Lung (tissue), 10 donors: ENCODE data around the gene FAM236A. TPM values are rescaled to one million over a fixed set of nuclear protein-coding genes. Genes with fewer than 3 reads are reported as not detected.
"Not testable (repeated sequence)": the region's sequence is repeated elsewhere in the genome, so short reads cannot be mapped to it uniquely, and the experiment has no call there.

Source experiments
- ATAC-seq: fragments of 200-7000 bp; cut with Tn5 transposase; one replicate; pipeline ENCODE4 v1.9.1; 2020; ENCODE audit warnings: moderate number of reproducible peaks; ENCODE audit not compliant: insufficient read depth, low FRiP score
- DNase-seq, 3 donors: peaks; one replicate each; pipeline ENCODE4 v3.0.0-alpha.2; 2013 to 2017
- H3K27ac ChIP-seq, 2 donors: one replicate each; pipeline ENCODE4 v1.5.1; 2013; ENCODE audit warnings: mild to moderate bottlenecking in 2 of 2, moderate library complexity in 2 of 2, control low read depth in 1 of 2, inconsistent platforms in 1 of 2, low read depth in 1 of 2, low read length in 1 of 2
- H3K27me3 ChIP-seq, 3 donors: one replicate each; pipeline ENCODE4 v1.5.1; 2013; ENCODE audit warnings: low read length in 2 of 3; ENCODE audit not compliant: control insufficient read depth in 3 of 3, insufficient read depth in 3 of 3
- H3K36me3 ChIP-seq, 4 donors: one replicate each; pipeline ENCODE4 v1.5.1; 2013; ENCODE audit warnings: low read length in 4 of 4, mild to moderate bottlenecking in 1 of 4, moderate library complexity in 1 of 4; ENCODE audit not compliant: control insufficient read depth in 4 of 4, insufficient read depth in 4 of 4
- H3K4me1 ChIP-seq, 5 donors: one replicate each; pipeline ENCODE4 v1.5.1; 2013; ENCODE audit warnings: low read length in 5 of 5, mild to moderate bottlenecking in 2 of 5, moderate library complexity in 1 of 5; ENCODE audit not compliant: control insufficient read depth in 5 of 5, insufficient read depth in 5 of 5
- H3K4me3 ChIP-seq: one replicate; pipeline ENCODE4 v1.5.1; 2013; ENCODE audit warnings: mild to moderate bottlenecking, control low read depth, moderate library complexity
- H3K9ac ChIP-seq, 2 donors: one replicate each; pipeline ENCODE4 v1.5.1; 2013; ENCODE audit warnings: low read length in 2 of 2, control low read depth in 1 of 2; ENCODE audit not compliant: insufficient read depth in 1 of 2
- H3K9me3 ChIP-seq, 4 donors: one replicate each; pipeline ENCODE4 v1.5.1; 2013; ENCODE audit warnings: low read length in 3 of 4, mild to moderate bottlenecking in 1 of 4, moderate library complexity in 1 of 4; ENCODE audit not compliant: control insufficient read depth in 4 of 4, insufficient read depth in 3 of 4
- WGBS, 2 donors: extraction: QIAGEN DNeasy Blood & Tissue Kit; methylation state at CpG; one replicate each; pipeline ENCODE4 v1.1.7; 2013; 5-methylcytosine and 5-hydroxymethylcytosine counted together
- polyA plus RNA-seq, 2 donors: library from polyadenylated mRNA; stranded (reverse); fragments of 200-250 nt; gene quantifications; one replicate each; pipeline ENCODE4 v1.2.1, GENCODE V29; 2013
- total RNA-seq, 2 donors: library from RNA; depleted of rRNA in 1 of 2; stranded (reverse); fragments of >200 nt in 1 of 2; gene quantifications; one replicate each; pipeline ENCODE4 v1.2.1, GENCODE V29; 2014 to 2021
- donor health status: Bipolar disorder and iron deficiency.
- donor health status: healthy.
- donor health status: DM: yes; HTN: yes; CAD: no.

FAM236A gene
- total and polyA plus RNA-seq, 4 donors, result not detected

DNA sequence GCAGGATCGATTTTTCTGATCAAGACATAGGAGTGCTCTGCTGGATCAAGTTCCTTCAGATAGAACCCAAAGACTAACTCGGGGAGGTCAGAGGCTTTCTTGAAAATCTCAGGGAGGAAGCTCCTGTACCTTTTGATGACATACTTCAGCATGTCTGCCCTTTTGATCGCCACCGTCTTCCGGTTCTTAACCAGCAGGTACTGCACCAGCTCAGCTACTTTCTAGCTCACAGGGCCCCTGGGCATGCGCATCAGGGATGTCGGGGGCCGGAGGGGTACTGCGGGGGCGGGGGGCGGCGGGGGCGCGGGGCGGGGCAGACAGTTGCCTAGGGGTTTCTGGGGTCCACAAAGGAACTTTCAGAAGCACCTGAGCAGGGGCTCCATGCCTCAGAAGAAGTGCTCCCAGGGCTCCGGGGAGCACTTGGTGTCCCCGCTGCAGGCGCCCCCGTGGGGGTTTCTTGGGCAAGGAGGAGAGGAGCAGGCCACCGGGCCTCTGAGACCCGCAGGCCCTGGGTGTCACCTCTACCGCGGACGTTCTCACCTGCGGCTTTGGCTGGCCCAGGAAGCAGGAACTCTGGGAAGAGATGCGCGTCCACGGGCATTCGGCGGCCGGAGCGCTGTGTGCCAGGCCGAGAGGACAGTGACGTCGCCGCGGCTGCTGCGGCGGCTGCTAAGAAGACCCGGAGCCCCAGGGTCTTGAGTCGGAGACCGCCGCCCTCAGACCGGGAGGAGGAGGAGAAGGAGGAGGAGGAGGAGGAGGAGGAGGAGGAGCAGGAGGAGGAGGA, 5.2 kb downstream of the FAM236A start:
- not testable (repeated sequence) for H3K9me3 ChIP-seq, H3K4me1 ChIP-seq, DNase-seq, H3K27ac ChIP-seq, ATAC-seq, H3K27me3 ChIP-seq, H3K36me3 ChIP-seq, H3K4me3 ChIP-seq, H3K9ac ChIP-seq
- WGBS, 2 donors, result no CpG with 5 or more reads among the region's 44 CpGs

DNA sequence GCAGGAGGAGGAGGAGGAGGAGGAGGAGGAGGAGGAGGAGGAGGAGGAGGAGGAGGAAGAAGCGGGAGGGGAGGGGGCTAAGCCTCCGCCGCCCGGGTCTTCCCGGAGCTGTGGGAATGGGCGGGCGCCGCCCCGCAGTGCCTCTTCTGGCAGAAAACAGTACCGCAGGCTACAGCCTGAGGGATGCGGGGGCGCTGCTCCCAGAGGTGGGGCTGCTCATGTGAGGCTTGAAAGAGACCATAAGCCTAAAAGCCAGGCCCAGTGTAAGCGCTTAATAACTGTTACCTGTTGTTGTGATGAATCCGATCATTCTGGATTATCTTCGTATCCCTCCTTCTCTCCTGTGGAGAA, 5.8 kb downstream of the FAM236A start, which contains the start of gene DMRTC1:
TSS of gene DMRTC1 (minus strand) at position 19 of the 351 bp plus-strand sequence. CDS start 68,143 bp downstream, outside the sequence.
- not testable (repeated sequence) for H3K9ac ChIP-seq, H3K9me3 ChIP-seq, H3K27ac ChIP-seq, H3K4me3 ChIP-seq, H3K27me3 ChIP-seq, DNase-seq, H3K36me3 ChIP-seq, H3K4me1 ChIP-seq
- peak; percentile 72 for ATAC-seq
- no CpG with 5 or more reads among the region's 15 CpGs for WGBS, 2 donors

DNA sequence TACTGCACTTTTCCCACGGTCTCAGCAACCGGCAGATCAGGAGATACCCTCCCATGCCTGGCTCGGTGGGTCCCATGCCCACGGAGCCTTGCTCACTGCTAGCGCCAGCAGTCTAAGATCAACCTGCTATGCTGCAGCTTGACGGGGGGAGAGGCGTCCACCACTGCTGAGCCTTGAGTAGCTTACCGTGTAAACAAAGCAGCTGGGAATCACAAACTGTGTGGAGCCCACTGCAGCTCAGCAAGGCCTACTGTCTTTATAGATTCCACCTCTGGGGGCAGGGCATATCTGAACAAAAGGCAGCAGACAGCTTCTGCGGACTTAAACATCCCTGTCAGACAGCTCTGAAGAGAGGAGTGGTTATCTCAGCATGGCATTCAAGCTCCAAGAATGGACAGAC, 22.0 kb downstream of the FAM236A start:
- not testable (repeated sequence) for H3K27ac ChIP-seq, H3K36me3 ChIP-seq, H3K9ac ChIP-seq, DNase-seq, H3K4me3 ChIP-seq, H3K4me1 ChIP-seq, ATAC-seq, H3K27me3 ChIP-seq, H3K9me3 ChIP-seq
- no CpG with 5 or more reads among the region's 9 CpGs for WGBS, 2 donors

DNA sequence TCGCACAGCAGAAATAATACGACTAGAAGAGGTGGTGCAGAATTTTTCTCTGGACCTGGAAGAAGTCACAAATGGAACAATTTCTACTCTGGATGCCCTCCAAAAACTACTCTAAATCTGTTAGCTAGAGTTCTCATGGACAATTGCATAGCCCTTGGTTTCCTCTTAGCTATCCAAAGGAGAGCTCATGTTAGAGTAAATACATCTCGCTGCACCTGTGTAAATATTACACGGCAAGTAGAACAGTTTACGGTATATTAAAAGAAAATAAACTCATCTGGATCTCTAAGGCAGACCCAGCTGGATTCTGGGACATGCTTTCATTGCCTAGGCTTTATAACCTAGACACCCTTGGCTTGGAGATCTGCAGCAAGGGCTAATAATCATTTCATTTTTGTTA, 33.9 kb downstream of the FAM236A start:
- H3K9me3 ChIP-seq, H3K27me3 ChIP-seq, DNase-seq, H3K9ac ChIP-seq, H3K36me3 ChIP-seq, H3K4me3 ChIP-seq, ATAC-seq, H3K4me1 ChIP-seq, H3K27ac ChIP-seq: not testable (repeated sequence)
- no CpG with 5 or more reads among the region's 5 CpGs for WGBS, 2 donors

DNA sequence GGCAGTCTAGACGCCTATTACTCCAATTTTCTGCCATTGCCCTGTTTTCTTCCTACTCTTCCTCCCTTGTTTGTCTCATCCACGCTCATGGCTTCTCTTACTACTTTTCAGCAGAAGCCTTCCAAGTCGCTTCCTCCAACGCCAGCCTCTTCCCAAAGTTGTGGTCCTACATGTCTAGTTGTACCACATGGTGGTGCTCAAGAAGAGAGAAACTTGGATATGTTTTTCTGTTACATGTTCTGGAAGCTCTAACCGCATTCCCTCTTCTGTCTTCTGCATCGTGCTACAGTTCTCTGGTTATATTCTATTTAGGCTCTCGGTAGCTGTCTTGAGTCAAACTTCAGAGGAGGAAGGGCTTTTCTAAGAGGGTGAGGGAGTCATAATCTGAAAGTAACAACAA, 36.9 kb downstream of the FAM236A start:
- H3K4me3 ChIP-seq, H3K9ac ChIP-seq, DNase-seq, H3K27me3 ChIP-seq, ATAC-seq, H3K9me3 ChIP-seq, H3K36me3 ChIP-seq, H3K27ac ChIP-seq, H3K4me1 ChIP-seq: not testable (repeated sequence)
- no CpG with 5 or more reads among the region's 7 CpGs for WGBS, 2 donors

DNA sequence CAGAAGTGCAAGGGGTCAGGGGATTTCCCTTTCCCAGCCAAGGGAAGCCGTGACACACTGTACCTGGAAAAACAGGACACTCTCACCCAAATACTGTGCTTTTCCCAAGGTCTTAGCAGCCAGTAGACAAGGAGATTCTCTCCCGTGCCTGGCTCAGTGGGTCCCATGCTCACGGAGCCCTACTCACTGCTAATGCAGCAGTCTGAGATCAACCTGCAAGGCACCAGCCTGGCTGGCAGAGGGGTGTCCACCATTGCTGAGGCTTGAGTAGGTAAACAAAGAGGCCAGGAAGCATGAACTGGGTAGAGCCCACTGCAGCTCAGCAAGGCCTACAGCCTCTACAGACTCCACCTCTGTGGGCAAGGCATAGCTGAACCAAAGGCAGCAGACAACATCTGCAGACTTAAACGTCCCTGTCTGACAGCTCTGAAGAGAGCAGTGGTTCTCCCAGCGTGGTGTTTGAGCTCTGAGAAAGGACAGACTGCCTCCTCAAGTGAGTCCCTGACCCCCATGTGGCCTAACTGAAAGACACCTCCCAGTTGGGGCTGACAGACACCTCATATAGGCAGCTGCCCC, 43.0 kb downstream of the FAM236A start:
- H3K9me3 ChIP-seq, H3K9ac ChIP-seq, H3K27me3 ChIP-seq, H3K4me1 ChIP-seq, DNase-seq, H3K27ac ChIP-seq, ATAC-seq, H3K36me3 ChIP-seq, H3K4me3 ChIP-seq: not testable (repeated sequence)
- 58 to 83% methylated on average over 5 of the region's 5 CpGs for WGBS, 2 donors

Other genes with a start within 250 kb of the FAM236A start
- 1 to 10 TPM; 3.8 to 4.0 TPM for gene PHKA1, start 223.9 kb upstream of the FAM236A start, total RNA-seq
- gene PHKA1, start 223.9 kb upstream of the FAM236A start, polyA plus RNA-seq, result 1 to 10 TPM; 1.1 to 2.5 TPM
- under 1 TPM; 0.43 to 0.71 TPM for gene DMRTC1B, start 161.3 kb upstream of the FAM236A start, total RNA-seq
- gene DMRTC1B, start 161.3 kb upstream of the FAM236A start, polyA plus RNA-seq, result under 1 TPM; 0.35 to 0.96 TPM
- not detected for gene FAM236B, start 155.5 kb upstream of the FAM236A start, total RNA-seq
- not detected for gene FAM236B, start 155.5 kb upstream of the FAM236A start, polyA plus RNA-seq
- not detected for gene FAM236D, start 130.0 kb upstream of the FAM236A start, total RNA-seq
- not detected for gene FAM236D, start 130.0 kb upstream of the FAM236A start, polyA plus RNA-seq
- not detected for gene FAM236C, start 25.6 kb upstream of the FAM236A start, total RNA-seq
- not detected for gene FAM236C, start 25.6 kb upstream of the FAM236A start, polyA plus RNA-seq
- gene DMRTC1, start 5.6 kb downstream of the FAM236A start, total RNA-seq, result 1 to 10 TPM in 1 of 2 donors, not detected in 1; 1.2 TPM
- gene DMRTC1, start 5.6 kb downstream of the FAM236A start, polyA plus RNA-seq, result under 1 TPM in 1 of 2 donors, not detected in 1; 0.23 TPM
- not detected for gene PABPC1L2B, start 64.7 kb downstream of the FAM236A start, total RNA-seq
- gene PABPC1L2B, start 64.7 kb downstream of the FAM236A start, polyA plus RNA-seq, result not detected
- not detected for gene PABPC1L2A, start 141.3 kb downstream of the FAM236A start, total RNA-seq
- not detected for gene PABPC1L2A, start 141.3 kb downstream of the FAM236A start, polyA plus RNA-seq